ENCODE data around the gene ZNF318.

DNA sequence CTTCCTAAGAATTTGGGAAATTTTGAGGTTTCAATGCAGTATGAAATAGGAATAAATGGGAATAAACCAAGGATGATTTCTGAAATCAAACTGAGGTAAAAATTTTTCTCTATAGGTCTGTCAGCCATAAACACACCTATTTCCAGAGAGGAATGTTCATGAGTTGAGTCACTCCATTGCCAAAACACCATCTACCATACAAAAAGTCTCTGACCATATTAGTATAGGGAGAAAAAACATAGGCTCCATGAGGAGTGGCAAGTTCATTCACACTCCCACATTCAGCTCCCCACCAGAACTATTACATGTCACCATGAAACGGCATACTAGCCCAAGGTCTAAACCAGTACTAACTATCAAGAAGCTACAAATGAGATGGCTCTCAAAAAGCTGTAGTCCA, 9.6 kb downstream of the ZNF318 start:
- TF ChIP-seq, protein P1, sequence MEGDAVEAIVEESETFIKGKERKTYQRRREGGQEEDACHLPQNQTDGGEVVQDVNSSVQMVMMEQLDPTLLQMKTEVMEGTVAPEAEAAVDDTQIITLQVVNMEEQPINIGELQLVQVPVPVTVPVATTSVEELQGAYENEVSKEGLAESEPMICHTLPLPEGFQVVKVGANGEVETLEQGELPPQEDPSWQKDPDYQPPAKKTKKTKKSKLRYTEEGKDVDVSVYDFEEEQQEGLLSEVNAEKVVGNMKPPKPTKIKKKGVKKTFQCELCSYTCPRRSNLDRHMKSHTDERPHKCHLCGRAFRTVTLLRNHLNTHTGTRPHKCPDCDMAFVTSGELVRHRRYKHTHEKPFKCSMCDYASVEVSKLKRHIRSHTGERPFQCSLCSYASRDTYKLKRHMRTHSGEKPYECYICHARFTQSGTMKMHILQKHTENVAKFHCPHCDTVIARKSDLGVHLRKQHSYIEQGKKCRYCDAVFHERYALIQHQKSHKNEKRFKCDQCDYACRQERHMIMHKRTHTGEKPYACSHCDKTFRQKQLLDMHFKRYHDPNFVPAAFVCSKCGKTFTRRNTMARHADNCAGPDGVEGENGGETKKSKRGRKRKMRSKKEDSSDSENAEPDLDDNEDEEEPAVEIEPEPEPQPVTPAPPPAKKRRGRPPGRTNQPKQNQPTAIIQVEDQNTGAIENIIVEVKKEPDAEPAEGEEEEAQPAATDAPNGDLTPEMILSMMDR (IDR thresholded peaks at IDR 0.05) = no peak
- no peak for TF ChIP-seq POLR2A (IDR thresholded peaks at IDR 0.05)
